ENCODE measurements around the gene MYO3B. TPM values are rescaled to one million over a fixed set of nuclear protein-coding genes. Genes with fewer than 3 reads are reported as not detected.

Gene MYO3B
- polyA plus RNA-seq, 1 of the 3 experiments (the other 2 are of a cell fraction), result not detected

DNA sequence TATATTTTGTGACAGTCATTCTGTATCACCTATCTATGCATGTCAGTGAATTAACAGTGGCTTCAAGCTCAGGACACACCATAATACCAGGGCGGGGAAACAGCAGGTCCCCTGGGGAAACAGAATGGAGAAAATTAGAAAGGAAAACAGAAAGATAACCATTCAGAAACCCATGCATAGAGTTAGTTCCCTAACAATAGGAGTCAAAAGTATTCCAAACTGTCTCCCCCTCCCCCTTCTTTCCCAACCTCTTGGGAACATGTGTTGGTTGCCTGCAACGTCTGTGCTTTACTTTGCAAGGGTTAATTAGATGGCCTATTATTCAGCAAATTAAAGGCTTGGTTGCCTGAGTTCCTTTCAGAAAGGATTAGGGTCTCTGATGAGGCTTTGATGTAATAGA, 176.4 kb downstream of the MYO3B start:
- H3K27me3 ChIP-seq (ENCODE audit: insufficient read depth), result no peaks in the 10 kb centered on the region
- no peak overlapping the region for H3K4me2 ChIP-seq
- 25% methylated on average over 2 of the region's 2 CpGs for WGBS (ENCODE audit: low lambda C conversion rate)
- no peaks in the 10 kb centered on the region for H3F3A ChIP-seq (replicated peaks; ENCODE audit: insufficient read depth)
- no peaks in the 10 kb centered on the region for H4K20me1 ChIP-seq (ENCODE audit: insufficient read depth)
- no peak for DNase-seq
- no peak overlapping the region for H2AFZ ChIP-seq (ENCODE audit: low read depth)
- TF ChIP-seq GATA2 (CRISPR knock-in tag; IDR thresholded peaks at IDR 0.05) (no peak), GABPA (IDR thresholded peaks at IDR 0.05; ENCODE audit: low read depth) (no peak), TEAD4 (IDR thresholded peaks at IDR 0.05; ENCODE audit: borderline replicate concordance, insufficient read depth) (no peak), NFIC (IDR thresholded peaks at IDR 0.05; ENCODE audit: borderline replicate concordance) (no peak), FOXJ3 (CRISPR knock-in tag; IDR thresholded peaks at IDR 0.05) (no peak), FOSL2 (IDR thresholded peaks at IDR 0.05; ENCODE audit: borderline replicate concordance, low read depth) (no peak), FOXM1 (IDR thresholded peaks at IDR 0.05; ENCODE audit: low read depth) (no peak), EP300 (IDR thresholded peaks at IDR 0.05; ENCODE audit: borderline replicate concordance in 1 of 2, low read depth in 1 of 2, low read length in 1 of 2) (no peak), EZH2phosphoT487 (IDR thresholded peaks at IDR 0.05; ENCODE audit: borderline replicate concordance, low read depth) (no peak), MXI1 (IDR thresholded peaks at IDR 0.05; ENCODE audit: low read depth, low read length) (no peak), MEF2A (IDR thresholded peaks at IDR 0.05; ENCODE audit: borderline replicate concordance, low read depth) (no peak), SIN3A (IDR thresholded peaks at IDR 0.05; ENCODE audit: borderline replicate concordance, low read depth, low read length) (no peak), USF1 (IDR thresholded peaks at IDR 0.05; ENCODE audit: borderline replicate concordance, low read depth) (no peak), RFX5 (IDR thresholded peaks at IDR 0.05; ENCODE audit: low read length) (no peak), MAX (IDR thresholded peaks at IDR 0.05; ENCODE audit: low read depth) (no peak), RAD21 (IDR thresholded peaks at IDR 0.05; ENCODE audit: low read length) (no peak), TCF12 (IDR thresholded peaks at IDR 0.05) (no peak)
- TF ChIP-seq, protein P1, sequence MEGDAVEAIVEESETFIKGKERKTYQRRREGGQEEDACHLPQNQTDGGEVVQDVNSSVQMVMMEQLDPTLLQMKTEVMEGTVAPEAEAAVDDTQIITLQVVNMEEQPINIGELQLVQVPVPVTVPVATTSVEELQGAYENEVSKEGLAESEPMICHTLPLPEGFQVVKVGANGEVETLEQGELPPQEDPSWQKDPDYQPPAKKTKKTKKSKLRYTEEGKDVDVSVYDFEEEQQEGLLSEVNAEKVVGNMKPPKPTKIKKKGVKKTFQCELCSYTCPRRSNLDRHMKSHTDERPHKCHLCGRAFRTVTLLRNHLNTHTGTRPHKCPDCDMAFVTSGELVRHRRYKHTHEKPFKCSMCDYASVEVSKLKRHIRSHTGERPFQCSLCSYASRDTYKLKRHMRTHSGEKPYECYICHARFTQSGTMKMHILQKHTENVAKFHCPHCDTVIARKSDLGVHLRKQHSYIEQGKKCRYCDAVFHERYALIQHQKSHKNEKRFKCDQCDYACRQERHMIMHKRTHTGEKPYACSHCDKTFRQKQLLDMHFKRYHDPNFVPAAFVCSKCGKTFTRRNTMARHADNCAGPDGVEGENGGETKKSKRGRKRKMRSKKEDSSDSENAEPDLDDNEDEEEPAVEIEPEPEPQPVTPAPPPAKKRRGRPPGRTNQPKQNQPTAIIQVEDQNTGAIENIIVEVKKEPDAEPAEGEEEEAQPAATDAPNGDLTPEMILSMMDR (IDR thresholded peaks at IDR 0.05), result no peak
- TF ChIP-seq, protein P2, sequence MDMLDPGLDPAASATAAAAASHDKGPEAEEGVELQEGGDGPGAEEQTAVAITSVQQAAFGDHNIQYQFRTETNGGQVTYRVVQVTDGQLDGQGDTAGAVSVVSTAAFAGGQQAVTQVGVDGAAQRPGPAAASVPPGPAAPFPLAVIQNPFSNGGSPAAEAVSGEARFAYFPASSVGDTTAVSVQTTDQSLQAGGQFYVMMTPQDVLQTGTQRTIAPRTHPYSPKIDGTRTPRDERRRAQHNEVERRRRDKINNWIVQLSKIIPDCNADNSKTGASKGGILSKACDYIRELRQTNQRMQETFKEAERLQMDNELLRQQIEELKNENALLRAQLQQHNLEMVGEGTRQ (IDR thresholded peaks at IDR 0.05; ENCODE audit: borderline replicate concordance, low read depth, low read length), result no peak
- TF ChIP-seq, protein P3, sequence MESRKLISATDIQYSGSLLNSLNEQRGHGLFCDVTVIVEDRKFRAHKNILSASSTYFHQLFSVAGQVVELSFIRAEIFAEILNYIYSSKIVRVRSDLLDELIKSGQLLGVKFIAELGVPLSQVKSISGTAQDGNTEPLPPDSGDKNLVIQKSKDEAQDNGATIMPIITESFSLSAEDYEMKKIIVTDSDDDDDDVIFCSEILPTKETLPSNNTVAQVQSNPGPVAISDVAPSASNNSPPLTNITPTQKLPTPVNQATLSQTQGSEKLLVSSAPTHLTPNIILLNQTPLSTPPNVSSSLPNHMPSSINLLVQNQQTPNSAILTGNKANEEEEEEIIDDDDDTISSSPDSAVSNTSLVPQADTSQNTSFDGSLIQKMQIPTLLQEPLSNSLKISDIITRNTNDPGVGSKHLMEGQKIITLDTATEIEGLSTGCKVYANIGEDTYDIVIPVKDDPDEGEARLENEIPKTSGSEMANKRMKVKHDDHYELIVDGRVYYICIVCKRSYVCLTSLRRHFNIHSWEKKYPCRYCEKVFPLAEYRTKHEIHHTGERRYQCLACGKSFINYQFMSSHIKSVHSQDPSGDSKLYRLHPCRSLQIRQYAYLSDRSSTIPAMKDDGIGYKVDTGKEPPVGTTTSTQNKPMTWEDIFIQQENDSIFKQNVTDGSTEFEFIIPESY (IDR thresholded peaks at IDR 0.05; ENCODE audit: borderline replicate concordance, low read depth), result no peak
- no peak overlapping the region for H3K27ac ChIP-seq (ENCODE audit: low read depth in 2 of 2, low read length in 1 of 2)
- POLR2A ChIA-PET, result no interaction called here
- no peaks in the 10 kb centered on the region for H3K79me2 ChIP-seq (ENCODE audit: insufficient read depth)
- CTCF ChIA-PET, result interaction anchor here (1.4 to 1.5 kb wide), 2 partner anchors 10 to 15 kb away, joined by 4 read pairs; no protein-coding TSS in a partner anchor
- no peaks in the 10 kb centered on the region for H3K9me3 ChIP-seq
- no peak overlapping the region for H3K9ac ChIP-seq
- no peak overlapping the region for H3K4me3 ChIP-seq (ENCODE audit: low read depth in 2 of 2, low read length in 1 of 2)
- no peaks in the 10 kb centered on the region for H3K4me1 ChIP-seq (ENCODE audit: control insufficient read depth in 1 of 2, insufficient read depth in 2 of 2, low read depth in 1 of 2, low read length in 1 of 2)
- no peaks in the 10 kb centered on the region for H3K9me2 ChIP-seq
- no peaks in the 10 kb centered on the region for H3K36me3 ChIP-seq (replicated peaks in 1 of 2; ENCODE audit: control insufficient read depth in 1 of 2, insufficient read depth in 2 of 2, low read length in 1 of 2)

Measured in SK-N-SH (cell line).